ENCODE data around the gene DTNBP1. TPM values are rescaled to one million over a fixed set of nuclear protein-coding genes. Genes with fewer than 3 reads are reported as not detected.

Gene DTNBP1
- polyA plus RNA-seq, 1 donor from 2014 or later = 56.3 TPM

DNA sequence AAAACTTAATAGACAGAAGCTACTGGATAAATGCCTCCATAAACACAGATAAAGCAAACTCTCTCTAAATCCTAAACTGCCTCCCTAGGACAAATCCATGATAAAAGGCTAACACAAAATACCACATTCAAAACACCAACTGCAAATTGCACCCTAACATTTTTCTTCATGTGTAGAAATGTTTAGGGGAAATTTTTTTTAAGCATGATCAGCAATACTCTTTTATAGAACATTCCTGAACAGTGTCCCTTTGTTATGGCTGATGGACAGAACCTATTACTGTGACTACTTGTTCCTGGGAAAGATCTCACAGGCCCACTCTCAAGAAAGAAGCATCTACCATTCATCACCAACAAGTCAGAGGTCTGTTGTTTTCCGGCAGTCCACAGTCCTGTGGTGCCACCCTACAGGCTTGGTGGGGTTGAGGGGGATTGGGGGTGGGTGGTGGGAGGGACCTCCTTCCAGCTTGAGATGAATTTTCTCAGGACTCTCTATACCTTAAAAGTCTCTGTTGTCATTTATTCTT, 64.5 kb downstream of the DTNBP1 start:
- peaks cover 16 to 21% (median 20%) of the 10 kb centered on the region in 3 donors for H3K4me1 Mint-ChIP-seq
- peaks cover 14% of the 10 kb centered on the region for H3K36me3 Mint-ChIP-seq
- peak overlapping the region in 1 of 3 donors; percentile 51 for H3K27ac Mint-ChIP-seq
- no peak overlapping the region for H3K4me3 Mint-ChIP-seq
- H3K9me3 Mint-ChIP-seq = no peaks in the 10 kb centered on the region
- no peaks in the 10 kb centered on the region for H3K27me3 Mint-ChIP-seq

DNA sequence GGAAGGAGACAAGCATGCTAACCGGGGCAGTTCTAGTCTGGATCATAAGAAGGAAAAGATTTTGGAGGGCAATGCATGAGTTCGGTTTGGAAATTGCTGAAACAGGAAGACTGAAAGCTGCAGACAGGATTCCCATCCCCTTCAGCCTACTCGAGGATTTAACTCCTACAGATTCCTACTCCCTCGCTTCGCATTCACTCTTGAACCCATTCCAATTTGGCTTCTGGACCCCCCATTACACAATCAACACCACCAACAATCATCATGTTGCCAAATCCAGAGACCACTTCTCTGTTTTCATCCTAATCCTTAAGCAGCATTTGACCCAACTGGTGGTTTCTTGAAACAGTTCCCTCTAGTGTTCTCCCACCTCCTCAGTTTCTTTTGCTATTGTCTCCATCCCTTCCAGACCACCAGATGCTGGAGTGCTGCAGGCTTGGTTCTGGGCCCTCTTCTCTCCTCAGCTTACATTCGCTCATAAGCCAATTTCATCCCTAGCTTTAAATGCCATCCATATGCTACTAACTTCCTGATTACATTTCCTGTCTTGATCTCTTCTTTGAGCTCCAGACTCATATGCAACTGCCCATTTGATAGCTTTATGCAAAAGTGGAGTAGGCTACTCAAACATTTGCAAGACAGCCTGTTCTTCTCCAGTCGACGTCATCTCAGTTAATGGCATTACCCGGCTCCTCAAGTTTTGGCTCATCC, 66.5 kb downstream of the DTNBP1 start:
- Mint-ChIP-seq H3K4me3 (peak overlapping the region in 1 of 4 donors; percentile 20), H3K9me3 (no peaks in the 10 kb centered on the region), H3K27me3 (no peaks in the 10 kb centered on the region), H3K27ac (peak overlapping the region in 1 of 3 donors; percentile 1), H3K36me3 (peaks cover 14% of the 10 kb centered on the region), H3K4me1 (peaks cover 16 to 26% (median 24%) of the 10 kb centered on the region in 3 donors)

DNA sequence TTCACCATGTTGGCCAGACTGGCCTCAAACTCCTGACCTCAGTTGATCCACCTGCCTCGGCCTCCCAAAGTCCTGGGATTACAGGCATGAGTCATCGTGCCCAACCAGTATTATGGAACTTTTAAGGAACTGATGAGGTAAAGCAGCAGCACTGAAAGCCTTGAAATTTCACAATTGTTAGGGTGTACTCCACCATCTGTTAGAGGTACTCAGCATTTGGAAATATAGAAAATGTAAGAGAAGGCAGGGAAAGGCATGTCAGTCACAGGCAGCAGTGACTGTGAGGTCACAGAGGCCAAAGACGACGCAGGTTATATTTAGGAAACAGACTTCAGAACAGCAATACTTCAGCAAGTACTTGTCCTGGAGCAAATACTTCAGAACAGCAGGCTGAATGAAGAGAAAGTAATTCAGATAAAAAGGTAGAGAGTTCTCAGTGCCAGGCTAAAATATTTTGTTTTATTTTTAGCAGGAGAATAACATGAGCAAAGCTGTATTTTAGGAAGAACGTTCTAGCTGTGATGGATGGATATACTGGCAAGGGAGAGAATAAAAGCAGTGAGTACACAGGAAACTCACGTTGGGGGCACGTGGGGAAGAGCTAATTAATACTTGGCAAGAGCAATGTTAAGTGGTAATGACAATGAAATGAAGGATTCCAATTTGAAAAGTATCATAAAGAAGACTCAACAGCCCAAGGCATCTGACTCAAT, 67.2 kb downstream of the DTNBP1 start:
- H3K9me3 Mint-ChIP-seq = no peaks in the 10 kb centered on the region
- H3K27ac Mint-ChIP-seq = no peak overlapping the region
- no peak overlapping the region for H3K4me3 Mint-ChIP-seq
- H3K36me3 Mint-ChIP-seq = peaks cover 10% of the 10 kb centered on the region
- peaks cover 14 to 24% (median 23%) of the 10 kb centered on the region in 3 donors for H3K4me1 Mint-ChIP-seq
- H3K27me3 Mint-ChIP-seq = no peaks in the 10 kb centered on the region

DNA sequence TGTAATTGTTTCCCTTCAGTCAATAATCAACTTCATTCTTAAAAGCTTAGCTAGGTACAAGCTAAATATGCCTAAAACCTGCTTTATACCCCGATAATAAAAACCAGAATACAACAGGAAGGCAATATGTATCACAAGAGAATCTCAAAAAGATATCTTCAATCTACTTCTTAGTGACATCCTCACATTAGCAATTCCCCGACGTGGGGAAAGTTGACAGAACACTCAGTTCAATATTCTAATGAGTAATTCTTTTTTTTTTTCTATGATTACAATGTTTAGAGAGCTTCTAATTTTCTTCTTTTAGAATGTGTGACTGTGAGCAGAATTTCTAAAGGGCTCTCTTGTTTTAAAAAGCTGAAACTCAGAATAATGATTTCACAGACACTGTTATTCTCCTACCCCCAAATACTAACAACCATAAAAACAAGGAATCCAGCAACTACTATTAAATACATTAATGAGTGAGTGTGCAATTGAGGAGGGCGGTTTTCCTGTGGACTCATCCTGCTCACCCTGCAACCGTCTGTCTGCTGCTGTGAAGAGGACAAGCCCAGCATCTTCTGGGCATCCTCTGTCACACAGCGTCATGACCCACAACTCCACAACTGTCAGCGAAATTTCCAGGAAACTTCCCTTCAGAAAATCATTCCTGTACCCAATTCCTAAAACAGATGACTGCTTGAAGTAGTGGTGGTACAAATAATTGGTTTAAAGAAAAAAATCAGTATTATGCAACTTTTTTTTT, 68.1 kb downstream of the DTNBP1 start:
- peaks cover 11 to 24% (median 19%) of the 10 kb centered on the region in 3 donors for H3K4me1 Mint-ChIP-seq
- peaks cover 0 to 1% (median 0%) of the 10 kb centered on the region in 3 donors for H3K9me3 Mint-ChIP-seq
- H3K36me3 Mint-ChIP-seq = peaks cover 8% of the 10 kb centered on the region
- H3K27ac Mint-ChIP-seq = no peak overlapping the region
- H3K4me3 Mint-ChIP-seq = peak overlapping the region in 1 of 4 donors; percentile 67
- H3K27me3 Mint-ChIP-seq = no peaks in the 10 kb centered on the region

DNA sequence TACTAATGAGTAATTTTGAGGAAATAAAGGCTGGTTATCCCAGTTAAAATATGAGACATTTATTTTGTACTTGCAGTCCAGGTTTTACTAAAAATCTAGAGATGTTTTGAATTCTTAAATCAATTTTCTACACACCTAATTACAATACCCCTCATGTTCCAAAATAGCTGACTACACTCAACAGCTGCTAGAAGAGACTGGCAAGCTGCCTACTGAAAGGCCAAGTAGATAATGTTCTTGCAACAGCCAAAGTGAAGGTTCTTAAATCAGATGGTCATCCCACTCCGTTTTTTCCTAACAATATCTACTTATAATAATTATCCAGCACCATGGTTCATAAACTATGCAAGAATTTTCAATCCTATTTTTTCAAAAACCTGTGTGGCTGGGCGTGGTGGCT, 69.0 kb downstream of the DTNBP1 start:
- peaks cover 0 to 1% (median 0%) of the 10 kb centered on the region in 3 donors for H3K9me3 Mint-ChIP-seq
- peaks cover 11% of the 10 kb centered on the region for H3K36me3 Mint-ChIP-seq
- H3K4me1 Mint-ChIP-seq = peaks cover 19 to 28% (median 20%) of the 10 kb centered on the region in 3 donors
- no peaks in the 10 kb centered on the region for H3K27me3 Mint-ChIP-seq
- H3K27ac Mint-ChIP-seq = no peak overlapping the region
- no peak overlapping the region for H3K4me3 Mint-ChIP-seq

DNA sequence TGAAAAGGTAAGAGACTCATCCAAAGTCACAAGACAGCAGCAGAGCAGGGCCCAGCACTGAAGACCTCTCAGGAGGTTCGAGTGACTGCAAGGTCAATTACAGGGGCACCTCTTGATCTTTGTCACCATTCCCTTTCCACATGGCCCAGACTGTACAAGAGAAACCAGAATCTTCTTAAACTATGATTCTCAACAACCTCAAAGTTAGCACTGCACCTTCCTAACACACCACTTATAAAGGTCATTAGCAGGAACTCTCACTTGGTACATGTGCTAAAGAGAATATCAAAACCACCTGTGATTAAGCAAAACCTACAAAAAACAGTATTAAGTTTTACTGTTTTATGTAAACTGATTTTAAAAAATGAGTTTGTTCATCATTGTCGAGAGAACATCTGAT, 70.2 kb downstream of the DTNBP1 start:
- Mint-ChIP-seq H3K4me1 (peaks cover 19 to 25% (median 21%) of the 10 kb centered on the region in 3 donors), H3K4me3 (no peak overlapping the region), H3K27ac (no peak overlapping the region), H3K36me3 (peaks cover 11% of the 10 kb centered on the region), H3K27me3 (no peaks in the 10 kb centered on the region), H3K9me3 (peaks cover 0 to 1% (median 0%) of the 10 kb centered on the region in 3 donors)

DNA sequence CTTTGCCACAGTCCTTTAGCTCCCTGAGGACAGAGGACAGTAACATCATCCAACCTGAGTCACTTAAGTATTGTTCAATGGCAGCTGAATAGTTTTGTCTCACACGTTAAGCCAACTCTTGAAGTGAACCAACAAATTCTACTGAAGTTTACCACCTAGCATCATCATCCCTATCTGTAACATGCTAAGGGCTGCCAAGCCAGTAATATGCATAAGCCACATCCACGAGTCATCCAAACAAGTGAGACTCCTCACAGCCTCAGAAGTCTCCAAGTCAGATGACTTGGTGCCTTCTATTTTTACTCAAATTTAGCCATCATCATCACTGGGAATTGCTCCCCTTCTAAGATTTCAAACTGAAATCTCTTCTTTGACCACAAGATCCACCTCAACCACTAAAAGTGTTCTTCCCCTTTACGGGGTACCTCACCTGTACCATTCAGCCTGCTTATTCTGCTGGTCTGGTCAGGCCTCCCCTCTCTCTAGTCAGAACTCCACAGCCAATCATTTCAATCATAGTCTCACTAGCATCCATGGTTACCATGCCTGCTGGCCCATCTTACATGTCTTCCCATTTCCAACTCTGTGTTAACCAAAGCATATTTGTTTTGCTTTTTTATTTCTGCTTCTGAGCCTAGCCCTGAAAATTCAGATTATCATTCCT, 73.7 kb downstream of the DTNBP1 start:
- H3K36me3 Mint-ChIP-seq = peaks cover 6% of the 10 kb centered on the region
- peaks cover 10 to 19% (median 17%) of the 10 kb centered on the region in 3 donors for H3K4me1 Mint-ChIP-seq
- H3K9me3 Mint-ChIP-seq = peaks cover 0 to 1% (median 0%) of the 10 kb centered on the region in 3 donors
- H3K4me3 Mint-ChIP-seq = no peak overlapping the region
- H3K27ac Mint-ChIP-seq = no peak overlapping the region
- no peaks in the 10 kb centered on the region for H3K27me3 Mint-ChIP-seq

DNA sequence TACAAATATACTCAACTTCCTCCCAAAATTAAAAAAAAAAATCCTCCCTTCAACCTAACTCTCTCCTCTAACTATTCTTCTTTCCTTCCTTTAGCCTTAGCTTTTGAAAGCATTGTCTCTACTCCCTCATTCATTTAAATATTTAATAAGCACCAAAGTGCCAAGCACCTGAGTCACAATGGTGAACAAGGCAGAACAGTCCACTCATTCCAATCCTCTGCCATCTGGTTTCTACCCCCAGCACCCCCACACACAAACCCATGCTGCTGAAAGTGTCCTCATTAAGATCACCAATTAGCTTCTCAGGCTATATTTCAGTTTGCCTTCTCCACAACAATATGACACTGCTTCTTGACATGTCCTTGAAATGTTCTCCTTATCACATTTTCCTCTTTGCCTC, 76.3 kb downstream of the DTNBP1 start:
- peaks cover 10 to 14% (median 10%) of the 10 kb centered on the region in 3 donors for H3K4me1 Mint-ChIP-seq
- peaks cover 0 to 1% (median 0%) of the 10 kb centered on the region in 3 donors for H3K9me3 Mint-ChIP-seq
- no peak overlapping the region for H3K27ac Mint-ChIP-seq
- no peaks in the 10 kb centered on the region for H3K27me3 Mint-ChIP-seq
- no peak overlapping the region for H3K4me3 Mint-ChIP-seq
- peaks cover 5% of the 10 kb centered on the region for H3K36me3 Mint-ChIP-seq

DNA sequence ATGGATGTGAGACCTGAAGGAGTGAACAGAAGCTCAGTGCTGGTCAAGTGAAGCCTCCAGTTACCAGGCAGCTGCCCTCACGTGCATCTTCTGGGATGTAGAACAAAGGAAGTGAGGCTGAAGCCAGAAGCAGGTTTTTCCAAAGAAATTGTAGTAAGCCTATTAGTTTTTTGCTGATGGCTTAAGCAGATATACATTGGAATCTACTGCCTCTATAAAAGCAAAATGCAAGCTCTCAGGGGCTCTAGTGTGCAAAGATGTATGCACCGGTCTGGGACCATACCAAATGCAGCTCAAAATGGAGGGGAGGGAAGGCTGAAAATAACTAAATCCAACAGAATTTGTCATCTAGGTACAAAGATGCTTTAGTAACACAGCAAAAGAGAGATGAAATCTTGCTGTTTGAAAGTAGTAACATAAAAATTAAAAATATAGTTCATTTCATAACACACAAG, 77.0 kb downstream of the DTNBP1 start:
- peak overlapping the region in 1 of 4 donors; percentile 24 for H3K4me3 Mint-ChIP-seq
- H3K9me3 Mint-ChIP-seq = peaks cover 0 to 1% (median 0%) of the 10 kb centered on the region in 3 donors
- H3K27me3 Mint-ChIP-seq = no peaks in the 10 kb centered on the region
- H3K27ac Mint-ChIP-seq = no peak overlapping the region
- H3K36me3 Mint-ChIP-seq = peaks cover 5% of the 10 kb centered on the region
- peaks cover 10 to 16% (median 10%) of the 10 kb centered on the region in 3 donors for H3K4me1 Mint-ChIP-seq

DNA sequence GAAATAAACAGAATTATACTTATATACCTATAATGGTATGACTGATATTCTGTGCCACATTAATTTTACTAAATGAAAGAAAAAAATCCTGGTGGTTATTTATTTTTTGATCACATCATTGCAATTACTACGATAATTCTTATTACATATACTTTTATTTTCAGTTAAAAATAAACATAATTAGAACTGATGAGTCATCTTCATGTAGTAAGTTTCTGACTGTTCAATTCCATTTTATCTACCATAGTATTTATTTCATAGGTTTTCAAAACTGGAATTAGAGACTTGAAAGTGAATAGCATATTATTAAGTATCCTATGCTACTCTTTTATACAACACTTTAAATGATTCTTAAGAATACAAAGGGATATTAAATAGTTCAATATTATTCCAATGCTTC, 80.3 kb downstream of the DTNBP1 start:
- Mint-ChIP-seq H3K36me3 (peaks cover 6% of the 10 kb centered on the region), H3K4me1 (peaks cover 8 to 17% (median 13%) of the 10 kb centered on the region in 3 donors), H3K27ac (no peak overlapping the region)

DNA sequence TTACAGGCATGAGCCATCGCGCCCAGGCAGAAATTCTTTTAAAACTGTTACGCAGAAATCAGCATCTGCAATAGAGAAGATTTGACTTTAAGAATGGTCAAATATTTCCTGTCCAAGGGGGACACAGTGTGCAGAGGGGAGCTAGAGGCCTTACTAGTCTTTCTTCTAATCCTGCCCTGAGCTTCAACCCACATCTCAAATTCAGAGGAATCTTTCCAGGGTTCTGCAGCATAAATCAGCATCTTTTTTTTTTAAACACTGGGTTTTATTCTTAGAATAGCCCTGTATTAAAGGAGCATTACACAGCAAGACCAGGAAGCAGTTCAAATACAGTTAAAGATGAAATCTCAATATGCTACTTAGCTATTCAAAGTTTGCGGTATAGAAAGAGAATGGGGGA, 81.1 kb downstream of the DTNBP1 start:
- no peaks in the 10 kb centered on the region for H3K27me3 Mint-ChIP-seq
- no peak overlapping the region for H3K4me3 Mint-ChIP-seq
- peaks cover 6% of the 10 kb centered on the region for H3K36me3 Mint-ChIP-seq
- H3K4me1 Mint-ChIP-seq = peaks cover 8 to 17% (median 13%) of the 10 kb centered on the region in 3 donors
- peak overlapping the region in 1 of 3 donors; percentile 58 for H3K27ac Mint-ChIP-seq
- no peaks in the 10 kb centered on the region for H3K9me3 Mint-ChIP-seq

More for the DNA sequence above, 80.3 kb downstream of the DTNBP1 start:
- H3K27me3 Mint-ChIP-seq = no peaks in the 10 kb centered on the region
- no peaks in the 10 kb centered on the region for H3K9me3 Mint-ChIP-seq
- H3K4me3 Mint-ChIP-seq = no peak overlapping the region

DNA sequence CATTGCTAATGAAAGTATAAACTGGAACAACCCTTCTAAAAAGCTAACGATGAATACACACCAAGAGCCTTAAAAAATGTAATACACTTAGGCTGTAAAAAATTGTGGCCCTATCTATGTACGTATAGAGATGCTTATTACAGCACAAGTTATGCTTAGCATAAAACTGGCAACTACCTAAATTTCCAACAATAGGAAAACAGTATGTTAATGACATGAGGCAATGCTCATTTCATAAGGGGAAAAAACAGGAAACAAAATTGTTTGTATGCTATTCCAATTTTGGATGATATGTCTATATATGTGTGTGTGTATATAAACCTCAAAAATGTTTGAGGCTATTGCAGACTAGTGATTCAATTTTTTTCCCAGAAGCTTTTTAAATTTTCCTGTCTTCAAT, 82.5 kb downstream of the DTNBP1 start:
- peaks cover 8% of the 10 kb centered on the region for H3K36me3 Mint-ChIP-seq
- H3K27me3 Mint-ChIP-seq = no peaks in the 10 kb centered on the region
- H3K4me1 Mint-ChIP-seq = peaks cover 11 to 18% (median 15%) of the 10 kb centered on the region in 3 donors
- H3K27ac Mint-ChIP-seq = no peak overlapping the region
- no peak overlapping the region for H3K4me3 Mint-ChIP-seq
- no peaks in the 10 kb centered on the region for H3K9me3 Mint-ChIP-seq

DNA sequence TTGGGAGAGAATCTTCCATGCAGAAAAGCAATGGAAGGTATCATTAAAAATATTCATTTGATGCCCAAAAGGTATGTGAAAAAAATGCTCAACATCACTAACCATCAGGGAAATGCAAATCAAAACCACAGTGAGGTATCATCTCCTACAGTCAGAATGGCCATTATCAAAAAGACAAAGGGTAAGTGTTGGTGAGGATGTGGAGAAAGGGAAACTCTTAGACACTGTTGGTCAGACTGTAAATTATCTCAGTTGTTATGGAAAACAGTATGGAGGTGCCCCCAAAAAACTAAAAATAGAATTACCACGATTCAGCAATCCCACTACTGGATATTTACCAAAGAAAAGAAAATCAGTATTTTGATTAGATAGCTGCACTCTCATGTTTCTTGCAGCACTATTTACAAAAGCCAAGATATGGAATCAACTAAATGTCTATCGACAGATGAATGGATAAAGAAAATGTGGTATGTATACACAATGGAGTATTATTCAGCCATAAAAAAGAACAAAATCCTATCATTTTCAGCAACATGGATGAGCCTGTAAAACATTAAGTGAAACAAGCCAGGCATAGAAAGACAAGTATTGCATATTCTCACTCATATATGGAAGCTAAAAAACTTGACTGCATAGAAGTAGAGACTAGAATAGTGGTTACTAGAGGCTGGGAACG, 84.0 kb downstream of the DTNBP1 start:
- peaks cover 13% of the 10 kb centered on the region for H3K36me3 Mint-ChIP-seq
- H3K4me1 Mint-ChIP-seq = peaks cover 12 to 19% (median 15%) of the 10 kb centered on the region in 3 donors
- no peak overlapping the region for H3K4me3 Mint-ChIP-seq
- no peaks in the 10 kb centered on the region for H3K9me3 Mint-ChIP-seq
- H3K27ac Mint-ChIP-seq = no peak overlapping the region
- H3K27me3 Mint-ChIP-seq = no peaks in the 10 kb centered on the region

Measured in IgD-negative memory B cell (primary cell).